Naive thymus-derived CD4-positive, alpha-beta T cell (primary cell): ENCODE data around the gene NETO2. TPM values are rescaled to one million over a fixed set of nuclear protein-coding genes. Genes with fewer than 3 reads are reported as not detected.

Experiments
- ATAC-seq: fragments of 150-1000 bp; cut with Tn5 transposase; 2 replicates; pipeline ENCODE4 v1.10.0; 2021; ENCODE audit warnings: mild to moderate bottlenecking, moderate library complexity
- CTCF ChIA-PET: fragments of 350-600 bp; sonication (Branson Sonifier 250); formaldehyde crosslinking; loops from one replicate; lab custom pipeline; 2021; ENCODE audit warnings: antibody characterized with exemption; lab: Charles Lee
- POLR2A ChIA-PET: fragments of 350-600 bp; sonication (Branson Sonifier 250); formaldehyde crosslinking; loops from one replicate; lab custom pipeline; 2021; ENCODE audit warnings: antibody characterized with exemption, inconsistent platforms; lab: Charles Lee
- DNase-seq, 9 donors: peaks; one replicate each; pipeline versions ENCODE4 v3.0.0 to v3.0.0-alpha.2; 2020 to 2022; ENCODE audit warnings: mixed read lengths in 1 of 9
- H3K27ac ChIP-seq: one replicate; pipeline ENCODE4 v1.7.0; 2013; ENCODE audit warnings: mild to moderate bottlenecking, low read depth, low read length, moderate library complexity
- H3K27me3 ChIP-seq, 2 donors: one replicate each; pipeline ENCODE4 v1.7.0; 2013; ENCODE audit warnings: low read length in 2 of 2, mild to moderate bottlenecking in 2 of 2, moderate library complexity in 2 of 2; ENCODE audit not compliant: control insufficient read depth in 2 of 2, insufficient read depth in 2 of 2
- H3K36me3 ChIP-seq, 3 experiments: 1 replicate in 2 of 3; 2 replicates in 1 of 3; pipeline ENCODE4 v1.7.0; 2013; ENCODE audit warnings: low read length in 3 of 3, mild to moderate bottlenecking in 3 of 3, moderate library complexity in 1 of 3; ENCODE audit not compliant: insufficient read depth in 3 of 3, control insufficient read depth in 2 of 3
- H3K4me1 ChIP-seq, 2 donors: one replicate each; pipeline ENCODE4 v1.7.0; 2013; ENCODE audit warnings: low read length in 2 of 2, mild to moderate bottlenecking in 2 of 2, moderate library complexity in 1 of 2; ENCODE audit not compliant: control insufficient read depth in 2 of 2, insufficient read depth in 2 of 2
- H3K4me3 ChIP-seq: 2 replicates; pipeline ENCODE4 v1.7.0; 2013; ENCODE audit warnings: mild to moderate bottlenecking, low read length
- H3K9me3 ChIP-seq, 3 experiments: 1 replicate in 2 of 3; 2 replicates in 1 of 3; pipeline ENCODE4 v1.7.0; 2013; ENCODE audit warnings: low read length in 3 of 3; ENCODE audit not compliant: control insufficient read depth in 2 of 3
- H3K27ac Mint-ChIP-seq, 9 donors: one replicate each; pipeline ENCODE4 v1.8.0; 2020 to 2022; ENCODE audit warnings: mixed read lengths in 9 of 9, mild to moderate bottlenecking in 8 of 9, moderate library complexity in 5 of 9, inconsistent platforms in 2 of 9
- H3K27me3 Mint-ChIP-seq, 5 donors: one replicate each; pipeline ENCODE4 v1.8.0; 2021 to 2022; ENCODE audit warnings: mixed read lengths in 5 of 5, mild to moderate bottlenecking in 1 of 5
- H3K36me3 Mint-ChIP-seq, 5 donors: one replicate each; pipeline ENCODE4 v1.8.0; 2020 to 2022; ENCODE audit warnings: mixed read lengths in 5 of 5, mild to moderate bottlenecking in 3 of 5, inconsistent platforms in 1 of 5
- H3K4me1 Mint-ChIP-seq, 7 donors: one replicate each; pipeline ENCODE4 v1.8.0; 2020 to 2022; ENCODE audit warnings: mixed read lengths in 7 of 7, mild to moderate bottlenecking in 3 of 7, inconsistent platforms in 1 of 7
- H3K4me3 Mint-ChIP-seq, 10 donors: one replicate each; pipeline ENCODE4 v1.8.0; 2020 to 2022; ENCODE audit warnings: mild to moderate bottlenecking in 10 of 10, mixed read lengths in 10 of 10, moderate library complexity in 6 of 10, inconsistent platforms in 2 of 10
- H3K9me3 Mint-ChIP-seq, 11 donors: one replicate each; pipeline ENCODE4 v1.8.0; 2020 to 2022; ENCODE audit warnings: mixed read lengths in 11 of 11, mild to moderate bottlenecking in 4 of 11, inconsistent platforms in 1 of 11, moderate library complexity in 1 of 11
- intact Hi-C, 2 donors: fragments of 100-400 bp; cut with micrococcal nuclease; formaldehyde crosslinking; loops; one replicate each; pipeline ENCODE4 v1.15.1; 2023
- polyA plus RNA-seq, 2 donors: library from polyadenylated mRNA; unstranded; fragments of 300-500 nt; fragmentation: Illumina TruSeq; gene quantifications; one replicate each; pipeline ENCODE4 v1.2.3, GENCODE V29; 2021
- total RNA-seq, 6 experiments: library from RNA in 5 of 6; stranded (reverse) in 5 of 6; gene quantifications; 1 replicate in 5 of 6; 2 replicates in 1 of 6; pipeline ENCODE4 v1.2.3 and lab custom pipeline; 2021 to 2026

The NETO2 gene
- total and polyA plus RNA-seq, 7 experiments from 2014 or later = 0.25 to 8.1 (median 0.38) TPM; not detected in 1

- no peak overlapping the region for H3K4me3 ChIP-seq
- ChIA-PET POLR2A (no interaction called here), CTCF (no interaction called here)
- no peaks in the 10 kb centered on the region for H3K9me3 ChIP-seq
- H3K27ac Mint-ChIP-seq = peak overlapping the region in 2 of 9 donors; percentile 47 to 70
- H3K27me3 ChIP-seq = no peaks in the 10 kb centered on the region
- intact Hi-C loops = no loop called here
- no peak overlapping the region for H3K27ac ChIP-seq
- H3K4me1 Mint-ChIP-seq = peaks cover 6 to 19% (median 14%) of the 10 kb centered on the region in 7 donors
- DNase-seq = no peak
- no peaks in the 10 kb centered on the region for H3K36me3 Mint-ChIP-seq
- peaks cover 0 to 4% of the 10 kb centered on the region in 2 donors for H3K4me1 ChIP-seq
- no peaks in the 10 kb centered on the region for H3K27me3 Mint-ChIP-seq
- peak overlapping the region in 1 of 10 donors; percentile 9 for H3K4me3 Mint-ChIP-seq
- no peaks in the 10 kb centered on the region for H3K36me3 ChIP-seq
- peak; percentile 47 for ATAC-seq
- H3K9me3 Mint-ChIP-seq = peaks cover 0 to 1% (median 0%) of the 10 kb centered on the region in 11 donors
These were observed 98.7 kb downstream of the NETO2 start for GRCh38 chr16:47045023-47045422.

DNA sequence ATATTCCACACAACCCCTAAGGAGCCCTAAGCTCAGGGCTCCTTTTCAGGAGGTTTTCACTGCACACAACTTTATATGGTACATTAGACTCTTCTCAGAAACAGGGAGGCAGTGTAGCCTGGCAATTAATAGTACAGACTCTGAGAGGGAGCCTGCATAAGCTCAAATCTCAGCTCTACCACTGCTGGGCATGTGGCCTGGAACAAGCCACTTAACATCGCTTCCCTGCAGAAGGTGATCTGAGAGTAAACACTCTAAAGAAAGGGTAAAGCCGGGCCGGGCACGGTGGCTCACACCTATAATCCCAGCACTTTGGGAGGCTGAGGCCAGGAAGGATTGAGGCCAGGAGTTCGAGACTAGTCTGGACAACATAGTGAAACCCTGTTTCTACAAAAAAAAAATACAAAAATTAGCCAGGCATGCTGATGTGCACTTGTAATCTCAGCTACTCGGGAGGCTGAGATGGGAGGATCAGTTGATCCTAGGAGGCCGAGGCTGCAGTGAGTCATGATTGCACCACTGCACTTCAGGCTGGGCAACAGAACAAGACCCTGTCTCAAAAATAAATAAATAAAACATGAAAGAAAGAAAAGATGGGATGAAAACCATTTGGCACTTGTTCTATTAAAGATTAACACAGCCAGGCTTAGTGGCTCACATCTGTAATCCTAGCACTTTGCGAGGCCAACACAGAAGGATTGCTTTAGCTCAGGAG, 99.6 kb downstream of the NETO2 start:
- intact Hi-C loops = no loop called here
- Histone ChIP-seq H3K27ac (no peak overlapping the region), H3K36me3 (no peaks in the 10 kb centered on the region), H3K9me3 (no peaks in the 10 kb centered on the region), H3K4me3 (no peak overlapping the region), H3K27me3 (no peaks in the 10 kb centered on the region), H3K4me1 (peaks cover 0 to 4% of the 10 kb centered on the region in 2 donors)
- CTCF ChIA-PET = no interaction called here
- Mint-ChIP-seq H3K27ac (no peak overlapping the region), H3K36me3 (no peaks in the 10 kb centered on the region), H3K27me3 (no peaks in the 10 kb centered on the region), H3K9me3 (peaks cover 0 to 1% (median 0%) of the 10 kb centered on the region in 11 donors), H3K4me3 (no peak overlapping the region), H3K4me1 (peaks cover 6 to 19% (median 14%) of the 10 kb centered on the region in 7 donors)
- DNase-seq (no peak), ATAC-seq (no peak)
- POLR2A ChIA-PET = no interaction called here

- CTCF ChIA-PET = interaction anchor here (0.7 kb wide), 1 partner anchor 1141 kb away, joined by 4 read pairs; no protein-coding TSS in a partner anchor
- Mint-ChIP-seq H3K27me3 (peaks cover 0 to 1% (median 0%) of the 10 kb centered on the region in 5 donors), H3K4me3 (no peak overlapping the region), H3K9me3 (peaks cover 0 to 1% (median 0%) of the 10 kb centered on the region in 11 donors), H3K36me3 (no peaks in the 10 kb centered on the region), H3K27ac (no peak overlapping the region), H3K4me1 (peaks cover 6 to 21% (median 15%) of the 10 kb centered on the region in 7 donors)
- no peak for ATAC-seq
- no peak for DNase-seq
- no peak overlapping the region for H3K27ac ChIP-seq
- POLR2A ChIA-PET = interaction anchor here (0.5 kb wide), 1 partner anchor 100 kb away, joined by 3 read pairs; no protein-coding TSS in a partner anchor
- intact Hi-C loops = no loop called here
- H3K36me3 ChIP-seq = no peaks in the 10 kb centered on the region
- peaks cover 0 to 4% of the 10 kb centered on the region in 2 donors for H3K4me1 ChIP-seq
- H3K27me3 ChIP-seq = no peaks in the 10 kb centered on the region
- H3K9me3 ChIP-seq = no peaks in the 10 kb centered on the region
- no peak overlapping the region for H3K4me3 ChIP-seq
These were observed 100.5 kb downstream of the NETO2 start for GRCh38 chr16:47043200-47043599.

DNA sequence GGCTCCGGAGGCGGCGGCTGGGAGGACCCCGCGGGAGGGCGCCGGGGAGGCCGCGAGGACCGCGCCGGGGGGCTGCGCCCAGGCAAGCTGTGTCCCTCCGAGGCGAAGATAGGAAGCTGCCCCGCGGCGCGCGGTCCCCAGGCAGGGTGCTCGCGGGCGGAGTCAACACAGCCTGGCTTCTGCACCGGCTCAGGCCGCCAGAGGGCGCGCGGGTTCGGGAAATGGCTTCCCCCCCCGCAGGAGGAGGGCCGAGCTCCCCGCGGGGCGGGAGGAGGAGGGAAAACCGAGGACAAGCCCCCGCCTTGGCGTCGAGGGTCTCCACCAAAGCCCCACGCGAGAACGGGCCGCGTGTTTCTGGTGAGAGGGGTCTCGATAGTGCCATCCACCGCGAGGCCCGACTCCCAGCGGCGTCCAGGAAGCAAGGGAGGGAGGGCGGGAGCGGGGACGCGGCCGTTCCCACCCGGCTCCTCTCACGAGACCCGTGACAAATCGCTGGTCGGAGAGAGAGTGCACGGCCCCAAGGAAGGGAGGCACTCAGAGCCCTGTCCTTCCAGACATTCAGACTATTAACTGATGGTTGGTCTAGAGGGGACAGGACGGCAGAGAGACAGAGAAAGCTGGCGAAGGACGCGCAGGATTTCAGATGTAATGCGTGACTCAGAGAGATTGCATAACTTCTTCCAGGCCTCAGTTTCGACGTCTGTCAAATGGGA, 105.8 kb downstream of the NETO2 start:
- DNase-seq (peak; percentile 69 to 95 (median 83)), ATAC-seq (peak; percentile 99)
- Mint-ChIP-seq H3K4me1 (peaks cover 0 to 8% (median 4%) of the 10 kb centered on the region in 7 donors), H3K27me3 (peaks cover 0 to 13% (median 0%) of the 10 kb centered on the region in 5 donors), H3K4me3 (peak overlapping the region; percentile 25 to 85 (median 74)), H3K9me3 (no peaks in the 10 kb centered on the region), H3K27ac (peak overlapping the region in 1 of 9 donors; percentile 38), H3K36me3 (no peaks in the 10 kb centered on the region)
- H3K9me3 ChIP-seq = no peaks in the 10 kb centered on the region
- ChIA-PET CTCF (interaction anchor here (0.7 to 2.2 kb wide), 8 partner anchors 9 to 1129 kb away, joined by 3 to 16 read pairs (median 4); partner anchors contain the start of gene DNAJA2), POLR2A (interaction anchor here (1.0 to 1.4 kb wide), 3 partner anchors 64 to 154 kb away, joined by 4 to 6 read pairs (median 5); partner anchors contain the start of gene GPT2)
- H3K4me3 ChIP-seq = peak overlapping the region; percentile 62
- H3K36me3 ChIP-seq = no peaks in the 10 kb centered on the region
- H3K27ac ChIP-seq = peak overlapping the region; percentile 27
- H3K4me1 ChIP-seq = no peaks in the 10 kb centered on the region
- intact Hi-C loops = loop anchor here (1.0 to 10.0 kb wide), 17 partner anchors 31 to 1584 kb away; partner anchors contain the start of genes DNAJA2 (in 2 of the 2), ITFG1 (in 2 of the 2), ORC6 (in 2 of the 2) and PHKB (in 2 of the 2)
- H3K27me3 ChIP-seq = no peaks in the 10 kb centered on the region

- H3K27ac ChIP-seq = no peak overlapping the region
- H3K27ac Mint-ChIP-seq = no peak overlapping the region
- DNase-seq = peak in 3 of 9 donors; percentile 2 to 14 (median 11)
These were observed 106.4 kb downstream of the NETO2 start for GRCh38 chr16:47037396-47037745.

GRCh38 chr16:47036201-47036600, 107.5 kb downstream of the NETO2 start:
- H3K27ac Mint-ChIP-seq = peak overlapping the region in 1 of 9 donors; percentile 43
- intact Hi-C loops = loop anchor here (2.0 to 10.0 kb wide), 7 partner anchors 63 to 1586 kb away; partner anchors contain the start of genes ITFG1 (in 2 of the 2), PHKB (in 2 of the 2) and DNAJA2 (in 1 of the 2)
- H3K27ac ChIP-seq = no peak overlapping the region
- no peaks in the 10 kb centered on the region for H3K36me3 ChIP-seq
- peak overlapping the region; percentile 25 to 83 (median 67) for H3K4me3 Mint-ChIP-seq
- ChIA-PET POLR2A (no interaction called here), CTCF (no interaction called here)
- DNase-seq (no peak), ATAC-seq (no peak)
- peaks cover 0 to 4% (median 3%) of the 10 kb centered on the region in 7 donors for H3K4me1 Mint-ChIP-seq
- H3K4me3 ChIP-seq = no peak overlapping the region
- H3K36me3 Mint-ChIP-seq = no peaks in the 10 kb centered on the region
- H3K27me3 ChIP-seq = no peaks in the 10 kb centered on the region
- no peaks in the 10 kb centered on the region for H3K9me3 ChIP-seq
- no peaks in the 10 kb centered on the region for H3K4me1 ChIP-seq
- H3K27me3 Mint-ChIP-seq = peaks cover 0 to 13% (median 0%) of the 10 kb centered on the region in 5 donors
- no peaks in the 10 kb centered on the region for H3K9me3 Mint-ChIP-seq

More at GRCh38 chr16:47037396-47037745, 106.4 kb downstream of the NETO2 start:
- H3K4me3 ChIP-seq = peak overlapping the region; percentile 62
- Mint-ChIP-seq H3K27me3 (peaks cover 0 to 13% (median 0%) of the 10 kb centered on the region in 5 donors), H3K9me3 (no peaks in the 10 kb centered on the region), H3K36me3 (no peaks in the 10 kb centered on the region), H3K4me3 (peak overlapping the region; percentile 25 to 85 (median 74)), H3K4me1 (peaks cover 0 to 4% (median 3%) of the 10 kb centered on the region in 7 donors)
- H3K27me3 ChIP-seq = no peaks in the 10 kb centered on the region
- ChIA-PET CTCF (interaction anchor here (1.0 to 2.2 kb wide), 7 partner anchors 8 to 1129 kb away, joined by 3 to 16 read pairs (median 4); partner anchors contain the start of gene DNAJA2), POLR2A (interaction anchor here (1.0 to 1.4 kb wide), 2 partner anchors 63 to 65 kb away, joined by 5 to 6 read pairs; no protein-coding TSS in a partner anchor)
- H3K9me3 ChIP-seq = no peaks in the 10 kb centered on the region
- H3K4me1 ChIP-seq = no peaks in the 10 kb centered on the region
- ATAC-seq = peak; percentile 43
- intact Hi-C loops = loop anchor here (1.0 to 10.0 kb wide), 15 partner anchors 32 to 1585 kb away; partner anchors contain the start of genes DNAJA2 (in 2 of the 2), ITFG1 (in 2 of the 2), ORC6 (in 2 of the 2) and PHKB (in 2 of the 2)
- no peaks in the 10 kb centered on the region for H3K36me3 ChIP-seq
